ENCODE results near the gene MAP3K1. TPM values are rescaled to one million over a fixed set of nuclear protein-coding genes. Genes with fewer than 3 reads are reported as not detected.
A peak's percentile ranks its signal among the peaks of the same experiment; 100 is the strongest.
"Not testable (repeated sequence)": the region's sequence is repeated elsewhere in the genome, so short reads cannot be mapped to it uniquely, and the experiment has no call there.

Gene MAP3K1
- total RNA-seq = 5.7 TPM
- long read RNA-seq, full-length matches to known transcripts = 3 of 5 reads
- long read RNA-seq, partial matches to known transcripts = 1 of 5 reads
- long read RNA-seq, other reads (novel, unspliced or antisense) = 1 of 5 reads

GRCh38 chr5:56814963-56815657, at the start of gene MAP3K1:
Gene MAP3K1 (plus strand): TSS chr5:56815549. CDS start chr5:56815574, 25 bp downstream.
- no peaks in the 10 kb centered on the region for H3K27me3 ChIP-seq (ENCODE audit: low read depth)
- peak within 1 kb of the TSS; percentile 92 for H3K4me3 ChIP-seq
- H3K36me3 ChIP-seq = no peaks in the 10 kb centered on the region
- intact Hi-C loops (cut with micrococcal nuclease) = no loop called here
- H3K27ac ChIP-seq (replicated peaks) = peak within 1 kb of the TSS; percentile 97
- H3K4me1 ChIP-seq = peaks cover 59% of the 10 kb centered on the region
- peak; percentile 82 for DNase-seq
- TF ChIP-seq, protein P1, sequence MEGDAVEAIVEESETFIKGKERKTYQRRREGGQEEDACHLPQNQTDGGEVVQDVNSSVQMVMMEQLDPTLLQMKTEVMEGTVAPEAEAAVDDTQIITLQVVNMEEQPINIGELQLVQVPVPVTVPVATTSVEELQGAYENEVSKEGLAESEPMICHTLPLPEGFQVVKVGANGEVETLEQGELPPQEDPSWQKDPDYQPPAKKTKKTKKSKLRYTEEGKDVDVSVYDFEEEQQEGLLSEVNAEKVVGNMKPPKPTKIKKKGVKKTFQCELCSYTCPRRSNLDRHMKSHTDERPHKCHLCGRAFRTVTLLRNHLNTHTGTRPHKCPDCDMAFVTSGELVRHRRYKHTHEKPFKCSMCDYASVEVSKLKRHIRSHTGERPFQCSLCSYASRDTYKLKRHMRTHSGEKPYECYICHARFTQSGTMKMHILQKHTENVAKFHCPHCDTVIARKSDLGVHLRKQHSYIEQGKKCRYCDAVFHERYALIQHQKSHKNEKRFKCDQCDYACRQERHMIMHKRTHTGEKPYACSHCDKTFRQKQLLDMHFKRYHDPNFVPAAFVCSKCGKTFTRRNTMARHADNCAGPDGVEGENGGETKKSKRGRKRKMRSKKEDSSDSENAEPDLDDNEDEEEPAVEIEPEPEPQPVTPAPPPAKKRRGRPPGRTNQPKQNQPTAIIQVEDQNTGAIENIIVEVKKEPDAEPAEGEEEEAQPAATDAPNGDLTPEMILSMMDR (IDR thresholded peaks at IDR 0.05; ENCODE audit: borderline replicate concordance) = no peak
- H3K9me3 ChIP-seq (replicated peaks) = no peaks in the 10 kb centered on the region

DNA sequence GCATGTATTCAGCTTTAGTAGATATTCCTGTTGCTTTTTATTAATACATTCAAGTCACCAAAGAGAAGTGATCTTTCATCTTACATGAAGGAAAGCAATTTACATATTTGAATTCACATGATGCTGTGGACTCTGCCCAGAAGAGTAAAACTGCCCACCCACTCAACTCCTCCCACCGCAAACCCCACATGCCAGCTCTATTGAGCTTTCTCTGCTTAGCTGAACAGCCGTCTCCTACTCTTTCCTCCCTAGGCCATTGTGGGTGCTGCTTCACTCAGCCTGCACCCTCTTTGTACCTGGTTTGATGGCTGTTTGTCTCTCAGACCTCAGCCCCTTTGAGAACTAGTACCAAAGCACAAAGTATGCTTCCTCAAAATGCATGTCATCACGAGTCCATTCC, 48.4 kb upstream of the MAP3K1 start:
- H3K27ac ChIP-seq (replicated peaks) = no peak overlapping the region
- H3K4me1 ChIP-seq = peaks cover 16% of the 10 kb centered on the region
- H3K36me3 ChIP-seq = no peaks in the 10 kb centered on the region
- H3K4me3 ChIP-seq = no peak overlapping the region
- no peaks in the 10 kb centered on the region for H3K27me3 ChIP-seq (ENCODE audit: low read depth)
- no peak for DNase-seq
- H3K9me3 ChIP-seq (replicated peaks) = no peaks in the 10 kb centered on the region
- TF ChIP-seq, protein P1 (IDR thresholded peaks at IDR 0.05; ENCODE audit: borderline replicate concordance) = no peak
- intact Hi-C loops (cut with micrococcal nuclease) = no loop called here

DNA sequence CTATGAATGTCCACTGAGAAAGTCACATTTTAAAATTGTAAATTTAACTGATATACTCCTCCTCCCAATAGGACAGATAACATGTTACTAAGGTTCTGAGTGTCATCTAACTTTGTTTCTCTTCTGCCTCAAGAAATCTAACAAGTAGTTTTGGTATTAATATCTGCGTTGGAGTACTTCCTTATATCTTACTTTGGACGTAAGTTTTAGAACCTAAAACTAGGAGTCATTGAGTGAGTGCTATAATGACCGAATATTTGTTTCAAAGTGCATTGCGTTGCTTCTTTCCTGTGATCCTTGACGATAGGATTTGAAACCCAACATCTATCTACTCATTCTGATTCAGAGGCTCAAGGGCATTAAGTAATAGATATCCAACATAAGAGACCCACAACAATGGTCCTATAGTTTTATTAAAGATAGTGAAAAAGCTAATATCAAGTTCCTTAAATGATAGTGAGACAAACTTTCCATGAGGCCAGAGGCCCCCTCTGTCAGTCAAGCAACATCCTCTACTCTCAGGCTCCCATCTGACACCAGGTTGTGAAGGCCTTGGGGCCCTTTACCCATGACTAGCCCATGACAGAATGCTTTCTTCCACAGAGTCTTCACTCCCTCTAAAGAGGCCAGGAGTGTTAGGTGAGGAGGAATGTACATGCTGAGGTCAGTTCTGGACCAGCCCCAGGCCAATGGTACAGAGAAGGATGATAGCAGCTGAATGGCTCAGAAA, 45.3 kb upstream of the MAP3K1 start:
- H3K27me3 ChIP-seq (ENCODE audit: low read depth) = no peaks in the 10 kb centered on the region
- intact Hi-C loops (cut with micrococcal nuclease) = no loop called here
- TF ChIP-seq, protein P1 (IDR thresholded peaks at IDR 0.05; ENCODE audit: borderline replicate concordance) = no peak

GRCh38 chr5:56772767-56773166, 42.6 kb upstream of the MAP3K1 start:
- no peak overlapping the region for H3K27ac ChIP-seq (replicated peaks)
- no peaks in the 10 kb centered on the region for H3K36me3 ChIP-seq
- H3K4me1 ChIP-seq = no peaks in the 10 kb centered on the region
- intact Hi-C loops (cut with micrococcal nuclease) = no loop called here
- DNase-seq = no peak
- H3K27me3 ChIP-seq (ENCODE audit: low read depth) = no peaks in the 10 kb centered on the region
- TF ChIP-seq, protein P1 (IDR thresholded peaks at IDR 0.05; ENCODE audit: borderline replicate concordance) = no peak
- H3K9me3 ChIP-seq (replicated peaks) = peaks cover 4% of the 10 kb centered on the region
- H3K4me3 ChIP-seq = no peak overlapping the region

More for the DNA sequence above, 45.3 kb upstream of the MAP3K1 start:
- H3K4me1 ChIP-seq = no peaks in the 10 kb centered on the region
- no peak for DNase-seq
- H3K36me3 ChIP-seq = no peaks in the 10 kb centered on the region
- H3K4me3 ChIP-seq = no peak overlapping the region
- no peak overlapping the region for H3K27ac ChIP-seq (replicated peaks)
- H3K9me3 ChIP-seq (replicated peaks) = no peaks in the 10 kb centered on the region

DNA sequence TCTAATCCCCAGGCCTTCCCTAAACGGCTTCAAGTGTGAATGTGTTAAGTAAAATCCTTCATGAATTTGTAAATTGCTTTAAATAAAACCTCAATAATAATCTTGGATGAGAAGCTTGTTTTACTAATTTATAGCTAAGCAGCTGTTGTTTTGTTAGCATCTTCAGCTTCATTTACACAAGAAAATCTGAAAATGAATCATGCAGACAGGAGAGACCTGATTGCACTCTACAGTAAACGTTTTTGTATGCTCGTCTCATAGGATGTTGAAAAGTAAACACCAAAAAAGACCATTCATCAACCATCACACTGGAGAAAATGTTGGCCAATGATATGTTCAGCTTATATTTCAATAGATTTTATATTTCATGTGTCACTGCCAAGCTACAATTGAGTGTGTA, 40.4 kb upstream of the MAP3K1 start:
- intact Hi-C loops (cut with micrococcal nuclease) = no loop called here
- TF ChIP-seq, protein P1 (IDR thresholded peaks at IDR 0.05; ENCODE audit: borderline replicate concordance) = no peak
- H3K27me3 ChIP-seq (ENCODE audit: low read depth) = no peaks in the 10 kb centered on the region
- H3K4me1 ChIP-seq = no peaks in the 10 kb centered on the region
- DNase-seq = no peak
- peaks cover 4% of the 10 kb centered on the region for H3K9me3 ChIP-seq (replicated peaks)
- no peak overlapping the region for H3K4me3 ChIP-seq
- H3K27ac ChIP-seq (replicated peaks) = no peak overlapping the region
- H3K36me3 ChIP-seq = no peaks in the 10 kb centered on the region

DNA sequence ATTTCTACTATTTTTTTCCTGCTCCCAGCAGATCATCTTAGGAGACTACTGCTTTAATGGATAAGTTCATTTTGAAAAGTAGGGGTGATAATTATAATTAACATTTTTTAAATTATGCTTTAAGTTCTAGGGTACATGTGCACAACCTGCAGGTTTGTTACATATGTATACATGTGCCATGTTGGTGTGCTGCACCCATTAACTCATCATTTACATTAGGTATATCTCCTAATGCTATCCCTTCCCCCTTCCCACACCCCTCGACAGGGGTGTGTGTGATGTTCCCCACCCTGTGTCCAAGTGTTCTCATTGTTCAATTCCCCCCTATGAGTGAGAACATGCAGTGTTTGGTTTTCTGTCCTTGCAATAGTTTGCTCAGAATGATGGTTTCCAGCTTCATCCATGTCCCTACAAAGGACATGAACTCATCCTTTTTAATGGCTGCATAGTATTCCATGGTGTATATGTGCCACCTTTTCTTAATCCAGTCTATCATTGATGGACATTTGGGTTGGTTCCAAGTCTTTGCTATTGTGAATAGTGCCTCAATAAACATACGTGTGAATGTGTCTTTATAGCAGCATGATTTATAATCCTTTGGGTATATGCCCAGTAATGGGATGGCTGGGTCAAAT, 39.0 kb upstream of the MAP3K1 start:
- intact Hi-C loops (cut with micrococcal nuclease) = not testable (repeated sequence)

More for the DNA sequence above, 39.0 kb upstream of the MAP3K1 start:
- H3K9me3 ChIP-seq (replicated peaks); DNase-seq; H3K4me1 ChIP-seq; H3K27me3 ChIP-seq (ENCODE audit: low read depth); H3K36me3 ChIP-seq; H3K4me3 ChIP-seq; H3K27ac ChIP-seq (replicated peaks): not testable (repeated sequence)
